HepG2 (cell line): Measurements from ENCODE around the gene RTBDN. TPM values are rescaled to one million over a fixed set of nuclear protein-coding genes. Genes with fewer than 3 reads are reported as not detected.
A peak's percentile ranks its signal among the peaks of the same experiment; 100 is the strongest.

ENCODE experiments used
- ATAD3A ChIP-seq: sonication (generic); formaldehyde crosslinking; IDR thresholded peaks from 2 replicates; pipeline ENCODE4 v1.4.0; 2020; ENCODE audit warnings: missing genetic modification reagents
- ATF7-NPFF ChIP-seq: sonication (generic); formaldehyde crosslinking; IDR thresholded peaks from 2 replicates; pipeline ENCODE4 v1.8.1; 2023; ENCODE audit warnings: mild to moderate bottlenecking, low read depth, missing genetic modification reagents, moderate library complexity
- CBX1 ChIP-seq: IDR thresholded peaks from one replicate; pipeline ENCODE4 v1.6.1; 2016; ENCODE audit warnings: antibody characterized with exemption, low read depth
- CEBPG ChIP-seq: IDR thresholded peaks from 2 replicates; pipeline ENCODE4 v1.6.1; 2016
- FOXP1 ChIP-seq, 2 experiments: fragments of 450-650 bp in 1 of 2; IDR thresholded peaks; 2 replicates each; pipeline ENCODE4 v1.6.1; 2017 to 2018; ENCODE audit warnings: antibody characterized with exemption in 1 of 2
- JUN ChIP-seq: sonication (generic); formaldehyde crosslinking; IDR thresholded peaks from 2 replicates; pipeline ENCODE4 v1.4.0; 2020; ENCODE audit warnings: mild to moderate bottlenecking, missing genetic modification reagents
- KMT2B ChIP-seq: IDR thresholded peaks from 2 replicates; pipeline ENCODE4 v1.6.1; 2016; ENCODE audit warnings: missing genetic modification reagents, missing compliant biosample characterization
- MLX ChIP-seq: IDR thresholded peaks from 2 replicates; pipeline ENCODE4 v1.6.1; 2016
- NAIF1 ChIP-seq: sonication (generic); formaldehyde crosslinking; IDR thresholded peaks from 2 replicates; pipeline ENCODE4 v1.5.0; 2020; ENCODE audit warnings: mild to moderate bottlenecking, missing genetic modification reagents, borderline replicate concordance
- NFE2L1 ChIP-seq: sonication (generic); formaldehyde crosslinking; IDR thresholded peaks from 2 replicates; pipeline ENCODE4 v1.4.0; 2020; ENCODE audit warnings: missing genetic modification reagents, mild to moderate bottlenecking, borderline replicate concordance
- NFE2L2 ChIP-seq: fragments of 150-350 bp; IDR thresholded peaks from 2 replicates; pipeline ENCODE4 v1.6.1; 2014; ENCODE audit warnings: low read length
- NR2F2 ChIP-seq: IDR thresholded peaks from 2 replicates; pipeline ENCODE4 v1.6.1; 2012; ENCODE audit warnings: low read depth, inconsistent platforms, borderline replicate concordance
- SKI ChIP-seq: fragments of 450-650 bp; IDR thresholded peaks from one replicate; pipeline ENCODE4 v1.6.1; 2018; ENCODE audit warnings: mild to moderate bottlenecking; ENCODE audit not compliant: partially characterized antibody
- SP140L ChIP-seq: sonication (generic); formaldehyde crosslinking; IDR thresholded peaks from 2 replicates; pipeline ENCODE4 v1.4.0; 2020; ENCODE audit warnings: missing genetic modification reagents, borderline replicate concordance
- ZBTB14 ChIP-seq: sonication (generic); formaldehyde crosslinking; IDR thresholded peaks from 2 replicates; pipeline ENCODE4 v1.4.0; 2020; ENCODE audit warnings: missing genetic modification reagents
- ZBTB21 ChIP-seq: sonication (generic); formaldehyde crosslinking; IDR thresholded peaks from 2 replicates; pipeline ENCODE4 v1.4.0; 2020; ENCODE audit warnings: missing genetic modification reagents
- ZBTB49 ChIP-seq: sonication (generic); formaldehyde crosslinking; IDR thresholded peaks from 2 replicates; pipeline ENCODE4 v1.4.0; 2020; ENCODE audit warnings: missing genetic modification reagents, borderline replicate concordance
- ZFP37 ChIP-seq: sonication (generic); formaldehyde crosslinking; IDR thresholded peaks from 2 replicates; pipeline ENCODE4 v1.4.0; 2020; ENCODE audit warnings: missing genetic modification reagents, borderline replicate concordance
- ZNF292 ChIP-seq: sonication (generic); formaldehyde crosslinking; IDR thresholded peaks from 2 replicates; pipeline ENCODE4 v1.8.1; 2022; ENCODE audit warnings: mild to moderate bottlenecking, low read depth, missing genetic modification reagents, borderline replicate concordance
- ZNF609 ChIP-seq: sonication (generic); formaldehyde crosslinking; IDR thresholded peaks from 2 replicates; pipeline ENCODE4 v1.4.0; 2020; ENCODE audit warnings: mild to moderate bottlenecking, missing genetic modification reagents, borderline replicate concordance
- ZUFSP ChIP-seq: sonication (generic); formaldehyde crosslinking; IDR thresholded peaks from 2 replicates; pipeline ENCODE4 v1.9.0; 2021; ENCODE audit warnings: missing genetic modification reagents, mild to moderate bottlenecking, borderline replicate concordance
- polyA plus RNA-seq, 8 experiments: library from polyadenylated mRNA; depleted of rRNA in 3 of 8; stranded (reverse) in 7 of 8; unstranded in 1 of 8; fragments of >200 nt; fragmentation: Illumina TruSeq in 4 of 8; extraction: Trizol in 4 of 8; gene quantifications; 2 replicates each; pipeline versions ENCODE4 v1.2.1 to v1.2.3, GENCODE V29; 2011 to 2016; ENCODE audit warnings: low read depth in 4 of 8, missing spikeins in 1 of 8, mixed read lengths in 1 of 8; ENCODE audit not compliant: insufficient read depth in 1 of 8
- total RNA-seq, 5 experiments: library from RNA; depleted of rRNA; stranded (reverse); fragments of >200 nt; fragmentation: Illumina TruSeq; extraction: Trizol; gene quantifications; 2 replicates each; pipeline ENCODE4 v1.2.3, GENCODE V29; 2016; ENCODE audit warnings: low read depth in 1 of 5

Gene RTBDN
- total and polyA plus RNA-seq, 2 of the 13 experiments (the other 11 are each of a cell fraction or from before 2014, with no cell fraction given): 0.27 to 0.48 TPM

- TF ChIP-seq ATAD3A (CRISPR knock-in tag): no peak
- TF ChIP-seq ZBTB49 (CRISPR knock-in tag): no peak
- TF ChIP-seq JUN (CRISPR knock-in tag): no peak
- TF ChIP-seq NFE2L1: no peak
- no peak for TF ChIP-seq ZBTB21
- no peak for TF ChIP-seq FOXP1 (IDR thresholded peaks at IDR 0.05)
- no peak for TF ChIP-seq FOXP1 (CRISPR knock-in tag; IDR thresholded peaks at IDR 0.05)
- no peak for TF ChIP-seq NFE2L2
- TF ChIP-seq ZFP37 (CRISPR knock-in tag): no peak
- no peak for TF ChIP-seq NR2F2
- TF ChIP-seq ZUFSP (CRISPR knock-in tag): no peak
- no peak for TF ChIP-seq ATF7-NPFF (CRISPR knock-in tag)
- TF ChIP-seq MLX (CRISPR knock-in tag): no peak
- no peak for TF ChIP-seq CEBPG
- no peak for TF ChIP-seq KMT2B (CRISPR knock-in tag)
- TF ChIP-seq SP140L (CRISPR knock-in tag): no peak
- no peak for TF ChIP-seq ZNF292 (CRISPR knock-in tag)
- TF ChIP-seq ZBTB14: no peak
- TF ChIP-seq NAIF1 (CRISPR knock-in tag): 0 out of 2 replicates have a peak, but pooled peaks have one; percentile 33
- TF ChIP-seq SKI: peak; percentile 18
- no peak for TF ChIP-seq ZNF609 (CRISPR knock-in tag)
- TF ChIP-seq CBX1: no peak
These were observed 45.7 kb downstream of the RTBDN start (continued) for GRCh38 chr19:12788682-12789097.
